ENCODE results near the gene EXTL1.

EXTL1 gene

GRCh38 chr1:25991937-25992688 lies 29.5 kb upstream of the EXTL1 start:
- peak in 1 of 2 donors; percentile 33 for DNase-seq (ENCODE audit: low read depth in 2 of 2)
- no peak overlapping the region for H3K4me3 ChIP-seq (replicated peaks in 1 of 2; ENCODE audit: low read depth in 2 of 2, low read length in 2 of 2)
- TF ChIP-seq, protein P1, sequence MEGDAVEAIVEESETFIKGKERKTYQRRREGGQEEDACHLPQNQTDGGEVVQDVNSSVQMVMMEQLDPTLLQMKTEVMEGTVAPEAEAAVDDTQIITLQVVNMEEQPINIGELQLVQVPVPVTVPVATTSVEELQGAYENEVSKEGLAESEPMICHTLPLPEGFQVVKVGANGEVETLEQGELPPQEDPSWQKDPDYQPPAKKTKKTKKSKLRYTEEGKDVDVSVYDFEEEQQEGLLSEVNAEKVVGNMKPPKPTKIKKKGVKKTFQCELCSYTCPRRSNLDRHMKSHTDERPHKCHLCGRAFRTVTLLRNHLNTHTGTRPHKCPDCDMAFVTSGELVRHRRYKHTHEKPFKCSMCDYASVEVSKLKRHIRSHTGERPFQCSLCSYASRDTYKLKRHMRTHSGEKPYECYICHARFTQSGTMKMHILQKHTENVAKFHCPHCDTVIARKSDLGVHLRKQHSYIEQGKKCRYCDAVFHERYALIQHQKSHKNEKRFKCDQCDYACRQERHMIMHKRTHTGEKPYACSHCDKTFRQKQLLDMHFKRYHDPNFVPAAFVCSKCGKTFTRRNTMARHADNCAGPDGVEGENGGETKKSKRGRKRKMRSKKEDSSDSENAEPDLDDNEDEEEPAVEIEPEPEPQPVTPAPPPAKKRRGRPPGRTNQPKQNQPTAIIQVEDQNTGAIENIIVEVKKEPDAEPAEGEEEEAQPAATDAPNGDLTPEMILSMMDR (IDR thresholded peaks at IDR 0.05; ENCODE audit: low read depth, low read length), result no peak

DNA sequence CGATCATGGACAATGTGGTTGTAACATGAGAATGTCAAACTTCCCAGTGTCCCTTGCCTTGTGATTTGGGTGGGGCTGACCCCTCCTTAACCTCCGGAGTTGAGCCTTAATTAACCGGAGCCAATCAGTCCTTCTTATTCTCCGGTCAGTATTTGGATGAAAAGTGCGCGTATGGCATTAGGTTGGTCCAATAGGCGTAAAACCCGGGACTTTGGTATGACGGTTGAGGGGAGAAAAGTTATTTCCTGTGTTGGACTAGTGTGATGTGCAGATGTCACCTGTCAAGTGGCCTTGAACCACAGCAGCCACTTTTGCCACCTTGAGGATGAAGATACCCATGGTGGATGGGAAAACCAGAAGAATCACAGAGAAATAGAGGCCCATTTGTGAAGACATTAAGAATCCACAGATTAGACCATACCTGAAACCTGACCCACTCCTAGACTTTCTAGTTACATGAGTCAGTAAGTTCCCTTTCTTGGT lies 28.8 kb upstream of the EXTL1 start:
- TF ChIP-seq, protein P1 (IDR thresholded peaks at IDR 0.05; ENCODE audit: low read depth, low read length), result no peak
- no peak for DNase-seq (ENCODE audit: low read depth in 2 of 2)
- H3K4me3 ChIP-seq (replicated peaks in 1 of 2; ENCODE audit: low read depth in 2 of 2, low read length in 2 of 2), result no peak overlapping the region

GRCh38 chr1:25993197-25993951 lies 28.2 kb upstream of the EXTL1 start:
- no peak overlapping the region for H3K4me3 ChIP-seq (replicated peaks in 1 of 2; ENCODE audit: low read depth in 2 of 2, low read length in 2 of 2)
- no peak for DNase-seq (ENCODE audit: low read depth in 2 of 2)
- TF ChIP-seq, protein P1 (IDR thresholded peaks at IDR 0.05; ENCODE audit: low read depth, low read length), result no peak

DNA sequence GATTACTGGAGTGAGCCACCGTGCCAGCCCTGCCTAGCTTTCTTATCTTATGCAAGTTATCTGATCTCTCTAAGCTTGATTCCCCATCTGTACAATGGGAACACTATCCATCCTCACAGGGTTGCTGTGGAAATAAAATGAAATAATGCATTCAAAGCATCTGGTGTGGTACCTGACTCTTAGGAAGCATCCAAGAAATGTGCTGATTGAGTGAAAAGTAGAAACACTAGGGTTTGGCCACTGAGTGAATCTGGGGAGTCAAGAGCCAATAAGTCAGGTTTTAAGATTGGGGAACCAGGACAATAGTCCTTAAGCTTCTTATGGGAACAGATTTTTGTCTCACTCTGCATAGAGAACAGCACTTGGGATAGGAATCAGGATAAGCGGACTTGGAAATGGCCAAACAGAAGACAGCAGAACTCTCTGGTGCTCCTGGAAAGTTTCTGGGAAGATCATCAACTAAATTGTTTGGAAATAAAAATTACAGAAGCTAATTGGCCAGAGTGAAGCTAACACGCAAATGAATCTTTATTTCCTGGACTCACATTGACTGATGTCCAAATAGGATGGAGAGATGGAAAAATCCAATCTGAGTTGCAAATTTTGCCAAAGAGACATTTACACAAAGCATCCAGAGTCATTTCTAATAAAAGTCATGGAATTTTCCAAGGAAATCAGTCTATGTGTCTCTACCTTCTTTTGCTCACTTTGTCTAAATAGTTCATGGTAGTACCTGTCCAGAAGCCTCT lies 27.0 kb upstream of the EXTL1 start:
- H3K4me3 ChIP-seq (replicated peaks in 1 of 2; ENCODE audit: low read depth in 2 of 2, low read length in 2 of 2), result no peak overlapping the region
- TF ChIP-seq, protein P1 (IDR thresholded peaks at IDR 0.05; ENCODE audit: low read depth, low read length), result no peak
- DNase-seq (ENCODE audit: low read depth in 2 of 2), result no peak

- peak overlapping the region; percentile 57 to 70 for H3K4me3 ChIP-seq (replicated peaks in 1 of 2; ENCODE audit: low read depth in 2 of 2, low read length in 2 of 2)
- TF ChIP-seq, protein P1 (IDR thresholded peaks at IDR 0.05; ENCODE audit: low read depth, low read length), result no peak
- DNase-seq (ENCODE audit: low read depth in 2 of 2), result peak; percentile 76 to 85
Measured at GRCh38 chr1:25996966-25997827, 24.4 kb upstream of the EXTL1 start.

Data from cardiac fibroblast (primary cell).